Measurements from ENCODE around the gene CBLL1.

The CBLL1 gene

DNA sequence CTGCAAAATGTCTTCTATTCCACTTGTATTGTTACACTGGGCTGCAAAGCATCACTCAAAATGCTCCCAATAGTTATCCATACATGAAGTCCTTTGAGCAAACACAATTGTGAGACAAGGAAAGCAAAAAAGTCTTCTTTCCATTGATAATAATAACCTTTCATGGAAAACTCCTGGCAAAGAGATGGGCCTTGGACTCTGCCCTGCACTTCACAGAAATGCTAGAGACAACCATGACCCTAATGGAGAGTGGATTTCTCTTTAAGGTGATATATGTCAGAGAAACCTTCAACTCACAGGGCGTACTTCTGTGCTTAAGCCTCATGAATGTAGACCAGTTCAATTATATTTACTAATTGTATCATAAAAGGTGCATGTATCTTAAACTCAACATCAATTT lies 39.7 kb downstream of the CBLL1 start:
- Histone ChIP-seq H3K27ac (ENCODE audit: insufficient read depth in 1 of 2, low read depth in 1 of 2, low read length in 2 of 2, poor library complexity in 1 of 2, severe bottlenecking in 2 of 2) (no peak overlapping the region), H3K4me1 (ENCODE audit: control extremely low read depth in 1 of 4, control insufficient read depth in 4 of 4, insufficient read depth in 4 of 4, low read length in 3 of 4) (no peaks in the 10 kb centered on the region), H3K36me3 (ENCODE audit: control insufficient read depth in 4 of 4, insufficient read depth in 4 of 4, low read length in 3 of 4) (no peaks in the 10 kb centered on the region), H3K9me3 (ENCODE audit: control extremely low read depth in 1 of 5, control insufficient read depth in 4 of 5, insufficient read depth in 2 of 5, low read depth in 1 of 5, low read length in 4 of 5) (no peaks in the 10 kb centered on the region), H3K4me3 (ENCODE audit: control insufficient read depth in 1 of 7, extremely low read depth in 1 of 7, insufficient read depth in 4 of 7, low read depth in 2 of 7, low read length in 6 of 7) (no peak overlapping the region), H3K27me3 (replicated peaks in 2 of 5; ENCODE audit: control insufficient read depth in 4 of 5, insufficient read depth in 5 of 5, low read length in 4 of 5) (no peaks in the 10 kb centered on the region)
- CTCF ChIA-PET, result no interaction called here
- DNase-seq, result no peak
- POLR2A ChIA-PET, result no interaction called here
- no CpG with 5 or more reads among the region's 1 CpG for WGBS (ENCODE audit: insufficient coverage)

DNA sequence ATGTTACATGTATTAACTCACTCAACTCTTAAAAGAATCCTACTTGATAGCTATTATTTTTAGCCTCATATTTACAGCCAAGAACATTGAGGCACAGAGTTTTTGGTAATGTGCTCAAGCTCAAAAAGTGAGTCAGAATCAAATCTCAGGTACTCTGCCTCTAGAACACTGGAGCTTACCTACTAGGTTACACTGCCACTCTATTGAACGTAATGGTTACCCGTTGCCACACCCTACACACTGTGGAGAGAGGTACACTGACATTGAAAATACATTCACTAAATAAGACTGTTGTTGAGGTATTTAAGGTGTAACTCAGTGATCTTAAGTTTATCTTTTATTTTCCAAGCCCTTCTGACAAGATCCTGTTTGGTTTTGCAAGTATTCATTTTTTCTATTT lies 41.2 kb downstream of the CBLL1 start:
- H3K4me1 ChIP-seq (ENCODE audit: control extremely low read depth in 1 of 4, control insufficient read depth in 4 of 4, insufficient read depth in 4 of 4, low read length in 3 of 4), result no peaks in the 10 kb centered on the region
- ChIA-PET CTCF (no interaction called here), POLR2A (no interaction called here)
- H3K4me3 ChIP-seq (ENCODE audit: control insufficient read depth in 1 of 7, extremely low read depth in 1 of 7, insufficient read depth in 4 of 7, low read depth in 2 of 7, low read length in 6 of 7), result no peak overlapping the region
- H3K27me3 ChIP-seq (replicated peaks in 2 of 5; ENCODE audit: control insufficient read depth in 4 of 5, insufficient read depth in 5 of 5, low read length in 4 of 5), result no peaks in the 10 kb centered on the region
- H3K9me3 ChIP-seq (ENCODE audit: control extremely low read depth in 1 of 5, control insufficient read depth in 4 of 5, insufficient read depth in 2 of 5, low read depth in 1 of 5, low read length in 4 of 5), result no peaks in the 10 kb centered on the region
- H3K27ac ChIP-seq (ENCODE audit: insufficient read depth in 1 of 2, low read depth in 1 of 2, low read length in 2 of 2, poor library complexity in 1 of 2, severe bottlenecking in 2 of 2), result no peak overlapping the region
- DNase-seq, result no peak
- no peaks in the 10 kb centered on the region for H3K36me3 ChIP-seq (ENCODE audit: control insufficient read depth in 4 of 4, insufficient read depth in 4 of 4, low read length in 3 of 4)
- WGBS (ENCODE audit: insufficient coverage), result no CpG with 5 or more reads among the region's 2 CpGs

DNA sequence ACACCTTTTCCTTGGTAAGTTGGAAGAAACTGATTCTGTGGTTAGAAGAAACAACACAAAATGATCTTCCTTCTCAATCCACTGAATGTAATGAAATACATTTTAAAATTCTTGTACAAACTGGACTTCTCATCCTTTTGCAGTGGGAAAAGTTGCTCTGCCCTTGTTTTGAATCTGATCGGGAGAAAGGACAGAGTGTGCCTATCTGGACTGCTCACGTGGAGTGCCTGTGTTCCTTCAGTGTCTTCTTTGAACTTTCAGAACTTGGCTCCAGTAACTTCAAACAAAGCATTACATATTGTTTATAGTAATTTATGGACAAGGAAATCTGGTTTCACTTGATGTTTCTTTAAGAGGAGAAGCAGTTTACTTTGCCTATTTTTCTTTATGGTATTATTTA lies 42.0 kb downstream of the CBLL1 start:
- no peaks in the 10 kb centered on the region for H3K36me3 ChIP-seq (ENCODE audit: control insufficient read depth in 4 of 4, insufficient read depth in 4 of 4, low read length in 3 of 4)
- no peaks in the 10 kb centered on the region for H3K9me3 ChIP-seq (ENCODE audit: control extremely low read depth in 1 of 5, control insufficient read depth in 4 of 5, insufficient read depth in 2 of 5, low read depth in 1 of 5, low read length in 4 of 5)
- no peaks in the 10 kb centered on the region for H3K4me1 ChIP-seq (ENCODE audit: control extremely low read depth in 1 of 4, control insufficient read depth in 4 of 4, insufficient read depth in 4 of 4, low read length in 3 of 4)
- no CpG with 5 or more reads among the region's 2 CpGs for WGBS (ENCODE audit: insufficient coverage)
- no peak for DNase-seq
- no peak overlapping the region for H3K27ac ChIP-seq (ENCODE audit: insufficient read depth in 1 of 2, low read depth in 1 of 2, low read length in 2 of 2, poor library complexity in 1 of 2, severe bottlenecking in 2 of 2)
- ChIA-PET POLR2A (no interaction called here), CTCF (no interaction called here)
- H3K4me3 ChIP-seq (ENCODE audit: control insufficient read depth in 1 of 7, extremely low read depth in 1 of 7, insufficient read depth in 4 of 7, low read depth in 2 of 7, low read length in 6 of 7), result no peak overlapping the region
- no peaks in the 10 kb centered on the region for H3K27me3 ChIP-seq (replicated peaks in 2 of 5; ENCODE audit: control insufficient read depth in 4 of 5, insufficient read depth in 5 of 5, low read length in 4 of 5)

DNA sequence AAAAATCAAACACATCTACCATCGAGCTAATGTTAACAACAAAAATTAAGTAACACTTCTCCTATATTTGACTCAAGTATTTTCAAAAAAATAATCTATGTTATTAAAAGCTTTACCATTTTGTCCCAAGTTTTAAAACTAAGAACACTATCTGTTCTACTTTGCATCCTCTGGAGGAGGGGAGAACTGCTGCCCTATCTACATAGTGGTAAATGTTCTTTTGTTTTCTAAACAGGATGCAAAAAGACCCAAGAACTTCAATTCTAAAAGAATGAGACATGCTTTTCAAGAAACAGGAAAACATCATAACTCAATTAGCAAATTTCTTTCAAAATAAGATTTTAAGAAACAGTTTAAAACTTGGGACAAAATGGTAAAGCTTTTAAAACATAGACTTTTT lies 44.3 kb downstream of the CBLL1 start:
- Histone ChIP-seq H3K4me1 (ENCODE audit: control extremely low read depth in 1 of 4, control insufficient read depth in 4 of 4, insufficient read depth in 4 of 4, low read length in 3 of 4) (no peaks in the 10 kb centered on the region), H3K27me3 (replicated peaks in 2 of 5; ENCODE audit: control insufficient read depth in 4 of 5, insufficient read depth in 5 of 5, low read length in 4 of 5) (no peaks in the 10 kb centered on the region), H3K36me3 (ENCODE audit: control insufficient read depth in 4 of 4, insufficient read depth in 4 of 4, low read length in 3 of 4) (no peaks in the 10 kb centered on the region), H3K9me3 (ENCODE audit: control extremely low read depth in 1 of 5, control insufficient read depth in 4 of 5, insufficient read depth in 2 of 5, low read depth in 1 of 5, low read length in 4 of 5) (no peaks in the 10 kb centered on the region), H3K4me3 (ENCODE audit: control insufficient read depth in 1 of 7, extremely low read depth in 1 of 7, insufficient read depth in 4 of 7, low read depth in 2 of 7, low read length in 6 of 7) (no peak overlapping the region), H3K27ac (ENCODE audit: insufficient read depth in 1 of 2, low read depth in 1 of 2, low read length in 2 of 2, poor library complexity in 1 of 2, severe bottlenecking in 2 of 2) (no peak overlapping the region)
- POLR2A ChIA-PET, result no interaction called here
- DNase-seq, result no peak
- CTCF ChIA-PET, result no interaction called here
- no CpG with 5 or more reads among the region's 1 CpG for WGBS (ENCODE audit: insufficient coverage)

DNA sequence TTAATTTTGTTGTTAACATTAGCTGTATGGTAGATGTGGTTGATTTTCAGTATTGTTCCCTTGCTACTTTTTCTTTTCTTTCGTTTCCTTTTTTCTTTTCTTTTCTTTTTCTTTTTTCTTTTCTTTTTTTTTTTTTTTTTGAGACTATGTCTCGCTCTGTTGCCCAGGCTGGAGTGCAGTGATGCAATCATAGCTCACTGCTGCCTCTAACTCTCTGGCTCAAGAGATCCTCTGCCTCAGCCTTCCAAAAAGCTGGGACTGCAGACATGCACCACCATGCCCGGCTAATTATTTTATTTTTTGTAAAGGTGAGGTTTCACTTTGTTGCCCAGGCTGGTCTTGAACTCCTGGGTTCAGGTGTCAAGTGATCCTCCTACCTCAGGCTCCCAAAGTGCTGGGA lies 44.7 kb downstream of the CBLL1 start:
- no peaks in the 10 kb centered on the region for H3K9me3 ChIP-seq (ENCODE audit: control extremely low read depth in 1 of 5, control insufficient read depth in 4 of 5, insufficient read depth in 2 of 5, low read depth in 1 of 5, low read length in 4 of 5)
- WGBS (ENCODE audit: insufficient coverage), result 100% methylated on average over 2 of the region's 3 CpGs
- CTCF ChIA-PET, result no interaction called here

DNA sequence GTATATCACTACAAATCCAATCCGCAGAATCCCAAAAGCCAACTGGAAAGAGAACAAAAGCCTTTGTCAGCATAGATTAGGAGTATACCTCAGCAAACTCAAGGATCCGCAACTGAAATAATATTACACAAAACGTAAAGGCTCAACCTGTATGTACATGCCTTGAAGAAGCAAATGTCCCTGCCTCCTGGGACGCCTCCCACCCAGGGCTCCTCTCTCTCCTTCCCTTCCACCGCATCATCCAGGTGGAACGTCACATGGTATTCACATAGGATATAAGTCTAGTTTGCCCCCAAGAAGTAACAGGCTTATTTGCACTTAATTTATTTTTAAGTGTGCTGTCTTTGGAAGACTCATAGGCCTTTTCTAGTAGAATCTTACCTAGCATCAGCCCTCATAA lies 45.7 kb downstream of the CBLL1 start:
- no peak overlapping the region for H3K4me3 ChIP-seq (ENCODE audit: control insufficient read depth in 1 of 7, extremely low read depth in 1 of 7, insufficient read depth in 4 of 7, low read depth in 2 of 7, low read length in 6 of 7)
- no peaks in the 10 kb centered on the region for H3K36me3 ChIP-seq (ENCODE audit: control insufficient read depth in 4 of 4, insufficient read depth in 4 of 4, low read length in 3 of 4)
- H3K27ac ChIP-seq (ENCODE audit: insufficient read depth in 1 of 2, low read depth in 1 of 2, low read length in 2 of 2, poor library complexity in 1 of 2, severe bottlenecking in 2 of 2), result no peak overlapping the region
- no peak for DNase-seq
- H3K4me1 ChIP-seq (ENCODE audit: control extremely low read depth in 1 of 4, control insufficient read depth in 4 of 4, insufficient read depth in 4 of 4, low read length in 3 of 4), result no peaks in the 10 kb centered on the region
- no peaks in the 10 kb centered on the region for H3K27me3 ChIP-seq (replicated peaks in 2 of 5; ENCODE audit: control insufficient read depth in 4 of 5, insufficient read depth in 5 of 5, low read length in 4 of 5)
- WGBS (ENCODE audit: insufficient coverage), result 100% methylated on average over 2 of the region's 6 CpGs
- ChIA-PET CTCF (no interaction called here), POLR2A (no interaction called here)
- no peaks in the 10 kb centered on the region for H3K9me3 ChIP-seq (ENCODE audit: control extremely low read depth in 1 of 5, control insufficient read depth in 4 of 5, insufficient read depth in 2 of 5, low read depth in 1 of 5, low read length in 4 of 5)

More for the DNA sequence above, 44.7 kb downstream of the CBLL1 start:
- no peaks in the 10 kb centered on the region for H3K36me3 ChIP-seq (ENCODE audit: control insufficient read depth in 4 of 4, insufficient read depth in 4 of 4, low read length in 3 of 4)
- no peaks in the 10 kb centered on the region for H3K4me1 ChIP-seq (ENCODE audit: control extremely low read depth in 1 of 4, control insufficient read depth in 4 of 4, insufficient read depth in 4 of 4, low read length in 3 of 4)
- no peak for DNase-seq
- POLR2A ChIA-PET, result no interaction called here
- H3K27me3 ChIP-seq (replicated peaks in 2 of 5; ENCODE audit: control insufficient read depth in 4 of 5, insufficient read depth in 5 of 5, low read length in 4 of 5), result no peaks in the 10 kb centered on the region
- no peak overlapping the region for H3K27ac ChIP-seq (ENCODE audit: insufficient read depth in 1 of 2, low read depth in 1 of 2, low read length in 2 of 2, poor library complexity in 1 of 2, severe bottlenecking in 2 of 2)
- H3K4me3 ChIP-seq (ENCODE audit: control insufficient read depth in 1 of 7, extremely low read depth in 1 of 7, insufficient read depth in 4 of 7, low read depth in 2 of 7, low read length in 6 of 7), result no peak overlapping the region

DNA sequence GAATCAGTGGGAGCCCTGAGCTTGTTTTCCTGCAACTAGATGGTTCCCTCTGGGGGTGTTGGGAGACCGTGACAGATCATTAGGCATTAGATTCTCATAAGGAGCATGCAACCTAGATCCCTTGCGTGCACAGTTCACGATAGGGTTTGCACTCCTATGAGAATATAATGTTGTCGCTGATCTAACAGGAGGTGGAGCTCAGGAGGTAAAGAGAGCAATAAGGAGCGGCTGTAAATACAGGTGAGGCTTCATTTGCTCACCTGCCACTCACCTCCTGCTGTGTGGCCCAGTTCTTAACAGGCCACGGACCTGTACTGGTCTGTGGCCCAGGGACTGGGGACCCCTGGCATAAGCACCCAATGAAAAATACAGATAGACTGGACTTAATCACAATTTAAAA lies 48.4 kb downstream of the CBLL1 start:
- CTCF ChIA-PET, result no interaction called here

More for the DNA sequence above, 48.4 kb downstream of the CBLL1 start:
- no peak for DNase-seq
- H3K27me3 ChIP-seq (replicated peaks in 2 of 5; ENCODE audit: control insufficient read depth in 4 of 5, insufficient read depth in 5 of 5, low read length in 4 of 5), result no peaks in the 10 kb centered on the region
- H3K4me1 ChIP-seq (ENCODE audit: control extremely low read depth in 1 of 4, control insufficient read depth in 4 of 4, insufficient read depth in 4 of 4, low read length in 3 of 4), result no peaks in the 10 kb centered on the region
- H3K9me3 ChIP-seq (ENCODE audit: control extremely low read depth in 1 of 5, control insufficient read depth in 4 of 5, insufficient read depth in 2 of 5, low read depth in 1 of 5, low read length in 4 of 5), result no peaks in the 10 kb centered on the region
- no peak overlapping the region for H3K27ac ChIP-seq (ENCODE audit: insufficient read depth in 1 of 2, low read depth in 1 of 2, low read length in 2 of 2, poor library complexity in 1 of 2, severe bottlenecking in 2 of 2)
- H3K4me3 ChIP-seq (ENCODE audit: control insufficient read depth in 1 of 7, extremely low read depth in 1 of 7, insufficient read depth in 4 of 7, low read depth in 2 of 7, low read length in 6 of 7), result no peak overlapping the region
- POLR2A ChIA-PET, result no interaction called here
- no peaks in the 10 kb centered on the region for H3K36me3 ChIP-seq (ENCODE audit: control insufficient read depth in 4 of 4, insufficient read depth in 4 of 4, low read length in 3 of 4)
- 90% methylated on average over 3 of the region's 6 CpGs for WGBS (ENCODE audit: insufficient coverage)
